K562 (cell line): Measurements from ENCODE around the gene PITPNC1.

Experiments
- TF ChIP-seq, protein P1 (sequence below), 3 experiments: IDR thresholded peaks in 2 of 3; conservative IDR thresholded peaks in 1 of 3; 2 replicates each; pipeline ENCODE4 v1.5.1; 2011 to 2012; ENCODE audit warnings: low read length in 3 of 3, mild to moderate bottlenecking in 3 of 3, control low read depth in 2 of 3, improper control_type of control experiment in 1 of 3, inconsistent platforms in 1 of 3, low read depth in 1 of 3, mixed read lengths in 1 of 3, moderate library complexity in 1 of 3; ENCODE audit not compliant: insufficient read depth in 2 of 3
- TF ChIP-seq, protein P2 (sequence below): fragments of 200-800 bp; sonication (Bioruptor generic); IDR thresholded peaks from 2 replicates; pipeline ENCODE4 v1.6.1; 2016; ENCODE audit warnings: missing genetic modification characterization, missing compliant biosample characterization

DNA sequence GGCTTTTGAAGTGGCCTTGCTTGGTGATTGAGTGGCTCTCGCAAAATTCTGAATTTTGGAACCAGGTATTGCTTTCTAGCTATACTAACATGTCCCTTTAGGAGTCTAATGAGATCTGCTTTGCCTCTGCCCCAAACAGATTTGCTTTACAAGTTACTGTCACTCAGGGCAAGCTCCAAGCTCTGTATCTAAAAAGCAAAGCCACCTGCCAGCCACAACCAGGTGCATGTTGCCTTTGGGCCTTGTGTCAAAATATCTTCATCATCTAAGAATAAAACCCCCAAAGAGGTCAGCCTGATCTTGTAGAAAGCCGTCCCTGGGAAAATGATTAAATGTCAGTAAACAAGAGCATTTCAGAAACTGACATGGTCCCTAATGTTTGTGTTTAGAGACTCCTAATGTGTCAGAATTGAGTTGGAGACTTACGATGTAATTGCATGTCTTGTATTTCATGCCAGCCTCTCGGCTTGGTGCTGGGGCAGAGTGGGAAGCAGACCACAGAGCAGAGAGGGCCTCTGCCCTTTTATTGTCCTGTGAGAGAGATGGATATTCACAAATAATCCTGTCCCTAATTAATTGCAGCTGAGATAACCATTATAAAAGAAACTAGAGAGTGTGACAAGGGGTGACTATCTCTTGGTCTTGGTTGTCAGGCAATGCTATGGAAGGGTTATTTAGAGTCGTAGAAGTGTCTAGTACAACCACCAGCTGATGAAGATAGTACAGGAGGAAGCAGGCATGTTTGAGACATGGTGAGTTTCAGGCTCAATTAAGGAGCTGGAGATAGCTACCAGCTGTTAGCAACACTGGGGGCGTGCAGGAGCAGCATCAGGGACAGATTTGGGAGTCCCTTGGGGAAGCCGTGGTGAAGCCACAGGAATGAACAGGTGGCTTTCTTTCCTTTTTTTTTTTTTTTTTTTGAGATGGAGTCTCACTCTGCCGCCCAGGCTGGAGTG lies 90.7 kb downstream of the PITPNC1 start:
- TF ChIP-seq, protein P1, sequence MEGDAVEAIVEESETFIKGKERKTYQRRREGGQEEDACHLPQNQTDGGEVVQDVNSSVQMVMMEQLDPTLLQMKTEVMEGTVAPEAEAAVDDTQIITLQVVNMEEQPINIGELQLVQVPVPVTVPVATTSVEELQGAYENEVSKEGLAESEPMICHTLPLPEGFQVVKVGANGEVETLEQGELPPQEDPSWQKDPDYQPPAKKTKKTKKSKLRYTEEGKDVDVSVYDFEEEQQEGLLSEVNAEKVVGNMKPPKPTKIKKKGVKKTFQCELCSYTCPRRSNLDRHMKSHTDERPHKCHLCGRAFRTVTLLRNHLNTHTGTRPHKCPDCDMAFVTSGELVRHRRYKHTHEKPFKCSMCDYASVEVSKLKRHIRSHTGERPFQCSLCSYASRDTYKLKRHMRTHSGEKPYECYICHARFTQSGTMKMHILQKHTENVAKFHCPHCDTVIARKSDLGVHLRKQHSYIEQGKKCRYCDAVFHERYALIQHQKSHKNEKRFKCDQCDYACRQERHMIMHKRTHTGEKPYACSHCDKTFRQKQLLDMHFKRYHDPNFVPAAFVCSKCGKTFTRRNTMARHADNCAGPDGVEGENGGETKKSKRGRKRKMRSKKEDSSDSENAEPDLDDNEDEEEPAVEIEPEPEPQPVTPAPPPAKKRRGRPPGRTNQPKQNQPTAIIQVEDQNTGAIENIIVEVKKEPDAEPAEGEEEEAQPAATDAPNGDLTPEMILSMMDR (IDR thresholded peaks at IDR 0.05 in 2 of 3, conservative IDR thresholded peaks at IDR 0.05 in 1 of 3; ENCODE audit: insufficient read depth in 2 of 3, low read depth in 1 of 3, low read length in 3 of 3), result no peak
- TF ChIP-seq, protein P2, sequence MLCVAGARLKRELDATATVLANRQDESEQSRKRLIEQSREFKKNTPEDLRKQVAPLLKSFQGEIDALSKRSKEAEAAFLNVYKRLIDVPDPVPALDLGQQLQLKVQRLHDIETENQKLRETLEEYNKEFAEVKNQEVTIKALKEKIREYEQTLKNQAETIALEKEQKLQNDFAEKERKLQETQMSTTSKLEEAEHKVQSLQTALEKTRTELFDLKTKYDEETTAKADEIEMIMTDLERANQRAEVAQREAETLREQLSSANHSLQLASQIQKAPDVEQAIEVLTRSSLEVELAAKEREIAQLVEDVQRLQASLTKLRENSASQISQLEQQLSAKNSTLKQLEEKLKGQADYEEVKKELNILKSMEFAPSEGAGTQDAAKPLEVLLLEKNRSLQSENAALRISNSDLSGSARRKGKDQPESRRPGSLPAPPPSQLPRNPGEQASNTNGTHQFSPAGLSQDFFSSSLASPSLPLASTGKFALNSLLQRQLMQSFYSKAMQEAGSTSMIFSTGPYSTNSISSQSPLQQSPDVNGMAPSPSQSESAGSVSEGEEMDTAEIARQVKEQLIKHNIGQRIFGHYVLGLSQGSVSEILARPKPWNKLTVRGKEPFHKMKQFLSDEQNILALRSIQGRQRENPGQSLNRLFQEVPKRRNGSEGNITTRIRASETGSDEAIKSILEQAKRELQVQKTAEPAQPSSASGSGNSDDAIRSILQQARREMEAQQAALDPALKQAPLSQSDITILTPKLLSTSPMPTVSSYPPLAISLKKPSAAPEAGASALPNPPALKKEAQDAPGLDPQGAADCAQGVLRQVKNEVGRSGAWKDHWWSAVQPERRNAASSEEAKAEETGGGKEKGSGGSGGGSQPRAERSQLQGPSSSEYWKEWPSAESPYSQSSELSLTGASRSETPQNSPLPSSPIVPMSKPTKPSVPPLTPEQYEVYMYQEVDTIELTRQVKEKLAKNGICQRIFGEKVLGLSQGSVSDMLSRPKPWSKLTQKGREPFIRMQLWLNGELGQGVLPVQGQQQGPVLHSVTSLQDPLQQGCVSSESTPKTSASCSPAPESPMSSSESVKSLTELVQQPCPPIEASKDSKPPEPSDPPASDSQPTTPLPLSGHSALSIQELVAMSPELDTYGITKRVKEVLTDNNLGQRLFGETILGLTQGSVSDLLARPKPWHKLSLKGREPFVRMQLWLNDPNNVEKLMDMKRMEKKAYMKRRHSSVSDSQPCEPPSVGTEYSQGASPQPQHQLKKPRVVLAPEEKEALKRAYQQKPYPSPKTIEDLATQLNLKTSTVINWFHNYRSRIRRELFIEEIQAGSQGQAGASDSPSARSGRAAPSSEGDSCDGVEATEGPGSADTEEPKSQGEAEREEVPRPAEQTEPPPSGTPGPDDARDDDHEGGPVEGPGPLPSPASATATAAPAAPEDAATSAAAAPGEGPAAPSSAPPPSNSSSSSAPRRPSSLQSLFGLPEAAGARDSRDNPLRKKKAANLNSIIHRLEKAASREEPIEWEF (CRISPR knock-in tag), result no peak
